Karpas-422 (cell line): ENCODE data around the gene MARF1. TPM values are rescaled to one million over a fixed set of nuclear protein-coding genes. Genes with fewer than 3 reads are reported as not detected.
A peak's percentile ranks its signal among the peaks of the same experiment; 100 is the strongest.

Experiments used
- DNase-seq: peaks from one replicate; pipeline ENCODE4 v3.0.0-alpha.2; 2015
- H2AFZ ChIP-seq: fragments of 200-600 bp; sonication (generic); 2 replicates; pipeline ENCODE4 v1.6.1; 2014; ENCODE audit warnings: antibody characterized with exemption, low read length, mixed read lengths
- H3K27ac ChIP-seq: fragments of 200-600 bp; sonication (generic); 2 replicates; pipeline ENCODE4 v1.5.1; 2014; ENCODE audit warnings: mild to moderate bottlenecking, low read length, moderate library complexity
- H3K27me3 ChIP-seq: fragments of 200-600 bp; sonication (generic); 2 replicates; pipeline ENCODE4 v1.6.1; 2014; ENCODE audit warnings: low read length, mixed read lengths
- H3K36me3 ChIP-seq: fragments of 200-600 bp; sonication (generic); 2 replicates; pipeline ENCODE4 v1.6.1; 2014; ENCODE audit warnings: low read length, mixed read lengths; ENCODE audit not compliant: insufficient read depth
- H3K4me1 ChIP-seq: fragments of 200-600 bp; sonication (generic); 2 replicates; pipeline ENCODE4 v1.6.1; 2014; ENCODE audit warnings: mild to moderate bottlenecking, low read length, mixed read lengths
- H3K4me2 ChIP-seq: fragments of 200-600 bp; sonication (generic); 2 replicates; pipeline ENCODE4 v1.6.1; 2014; ENCODE audit warnings: low read length, low read depth, mild to moderate bottlenecking; ENCODE audit not compliant: poor library complexity, severe bottlenecking
- H3K4me3 ChIP-seq: fragments of 200-600 bp; sonication (generic); 2 replicates; pipeline ENCODE4 v1.5.1; 2014; ENCODE audit warnings: mild to moderate bottlenecking, antibody characterized with exemption, low read length, mixed read lengths
- H3K79me2 ChIP-seq: fragments of 200-600 bp; sonication (generic); 2 replicates; pipeline ENCODE4 v1.6.1; 2014; ENCODE audit warnings: mild to moderate bottlenecking, low read length, mixed read lengths
- H3K9ac ChIP-seq: fragments of 200-600 bp; sonication (generic); 2 replicates; pipeline ENCODE4 v1.6.0; 2014; ENCODE audit warnings: low read length
- H3K9me2 ChIP-seq: fragments of 200-600 bp; sonication (generic), shearing (Covaris generic); replicated peaks from 2 replicates; pipeline ENCODE4 v1.6.0; 2014; ENCODE audit warnings: mild to moderate bottlenecking, low read length, moderate library complexity; ENCODE audit not compliant: insufficient read depth
- H3K9me3 ChIP-seq: fragments of 300-700, 200-600 bp; sonication (generic); 2 replicates; pipeline ENCODE4 v1.6.1; 2014; ENCODE audit warnings: low read length, mixed read lengths
- H4K20me1 ChIP-seq: fragments of 200-600 bp; sonication (generic); 2 replicates; pipeline ENCODE4 v1.6.1; 2014; ENCODE audit warnings: mild to moderate bottlenecking, antibody characterized with exemption, low read length, low read depth; ENCODE audit not compliant: insufficient read depth
- total RNA-seq: library from RNA; depleted of rRNA; stranded (reverse); fragments of >200 nt; shearing (Covaris generic); gene quantifications from 2 replicates; pipeline ENCODE4 v1.2.3, GENCODE V29; 2014; ENCODE audit warnings: low replicate concordance

The MARF1 gene
- total RNA-seq, 1 experiment from 2014 or later: 73.1 TPM

GRCh38 chr16:15597822-15598647 lies 44.9 kb downstream of the MARF1 start:
- no peak overlapping the region for H3K4me3 ChIP-seq
- no peak overlapping the region for H3K9ac ChIP-seq
- no peak overlapping the region for H3K27ac ChIP-seq
- no peaks in the 10 kb centered on the region for H4K20me1 ChIP-seq
- H3K9me2 ChIP-seq: no peaks in the 10 kb centered on the region
- H3K79me2 ChIP-seq: no peaks in the 10 kb centered on the region
- no peak for DNase-seq
- H3K9me3 ChIP-seq: no peaks in the 10 kb centered on the region
- H3K27me3 ChIP-seq: no peaks in the 10 kb centered on the region
- H2AFZ ChIP-seq: no peak overlapping the region
- H3K4me2 ChIP-seq: no peak overlapping the region
- H3K36me3 ChIP-seq: peaks cover 18% of the 10 kb centered on the region; the same call in 1 of the 2 replicates
- H3K4me1 ChIP-seq: peaks cover 3% of the 10 kb centered on the region

- Histone ChIP-seq H3K79me2 (no peaks in the 10 kb centered on the region), H3K9me3 (no peaks in the 10 kb centered on the region), H3K4me1 (peaks cover 11% of the 10 kb centered on the region), H3K4me2 (no peak overlapping the region), H3K9ac (no peak overlapping the region), H2AFZ (no peak overlapping the region), H3K9me2 (no peaks in the 10 kb centered on the region), H3K36me3 (peaks cover 15% of the 10 kb centered on the region; the same call in 1 of the 2 replicates), H4K20me1 (no peaks in the 10 kb centered on the region), H3K27ac (no peak overlapping the region), H3K4me3 (no peak overlapping the region), H3K27me3 (no peaks in the 10 kb centered on the region)
- DNase-seq: no peak
Measured at GRCh38 chr16:15597135-15597534, 45.8 kb downstream of the MARF1 start.

GRCh38 chr16:15594711-15595320 lies 48.1 kb downstream of the MARF1 start:
- H3K4me3 ChIP-seq: no peak overlapping the region
- H3K36me3 ChIP-seq: peaks cover 13% of the 10 kb centered on the region; the same call in 1 of the 2 replicates
- H3K9me2 ChIP-seq: no peaks in the 10 kb centered on the region
- H3K4me1 ChIP-seq: peaks cover 29% of the 10 kb centered on the region
- no peak for DNase-seq
- H3K9ac ChIP-seq: no peak overlapping the region
- peak overlapping the region; percentile 17; the same call in 1 of the 2 replicates for H3K27ac ChIP-seq
- H3K4me2 ChIP-seq: no peak overlapping the region
- no peak overlapping the region for H2AFZ ChIP-seq
- H3K27me3 ChIP-seq: no peaks in the 10 kb centered on the region
- H3K79me2 ChIP-seq: no peaks in the 10 kb centered on the region
- no peaks in the 10 kb centered on the region for H4K20me1 ChIP-seq
- H3K9me3 ChIP-seq: no peaks in the 10 kb centered on the region

GRCh38 chr16:15593235-15593634 lies 49.7 kb downstream of the MARF1 start:
- H3K9me3 ChIP-seq: no peaks in the 10 kb centered on the region
- H3K9ac ChIP-seq: no peak overlapping the region
- no peak overlapping the region for H3K4me2 ChIP-seq
- no peaks in the 10 kb centered on the region for H3K79me2 ChIP-seq
- H3K27ac ChIP-seq: peak overlapping the region; percentile 94
- H3K4me1 ChIP-seq: peaks cover 29% of the 10 kb centered on the region
- H3K27me3 ChIP-seq: no peaks in the 10 kb centered on the region
- H3K4me3 ChIP-seq: no peak overlapping the region
- peaks cover 13% of the 10 kb centered on the region for H3K36me3 ChIP-seq
- no peak for DNase-seq
- H2AFZ ChIP-seq: no peak overlapping the region
- H3K9me2 ChIP-seq: no peaks in the 10 kb centered on the region
- H4K20me1 ChIP-seq: no peaks in the 10 kb centered on the region

- H3K27me3 ChIP-seq: no peaks in the 10 kb centered on the region
- no peaks in the 10 kb centered on the region for H3K79me2 ChIP-seq
- DNase-seq: peak; percentile 61
- peak overlapping the region; percentile 57; the same call in 1 of the 2 replicates for H3K9ac ChIP-seq
- no peaks in the 10 kb centered on the region for H4K20me1 ChIP-seq
- H3K9me2 ChIP-seq: no peaks in the 10 kb centered on the region
- no peak overlapping the region for H3K4me2 ChIP-seq
- H3K4me3 ChIP-seq: no peak overlapping the region
- H2AFZ ChIP-seq: no peak overlapping the region
- H3K4me1 ChIP-seq: peaks cover 29% of the 10 kb centered on the region
- H3K9me3 ChIP-seq: no peaks in the 10 kb centered on the region; the same call in 1 of the 2 replicates
- peak overlapping the region; percentile 94 for H3K27ac ChIP-seq
- H3K36me3 ChIP-seq: peaks cover 22% of the 10 kb centered on the region
Measured at GRCh38 chr16:15592324-15592723, 50.6 kb downstream of the MARF1 start.

- DNase-seq: no peak
- Histone ChIP-seq H3K27me3 (no peaks in the 10 kb centered on the region), H4K20me1 (no peaks in the 10 kb centered on the region), H3K4me3 (no peak overlapping the region), H3K27ac (no peak overlapping the region), H3K9me3 (peaks cover 6% of the 10 kb centered on the region; the same call in 1 of the 2 replicates), H3K4me1 (peaks cover 19% of the 10 kb centered on the region), H2AFZ (no peak overlapping the region), H3K36me3 (peaks cover 13% of the 10 kb centered on the region; the same call in 1 of the 2 replicates), H3K9me2 (no peaks in the 10 kb centered on the region), H3K4me2 (no peak overlapping the region), H3K9ac (no peak overlapping the region), H3K79me2 (no peaks in the 10 kb centered on the region)
Measured at GRCh38 chr16:15587152-15587825, 55.7 kb downstream of the MARF1 start.

- no peaks in the 10 kb centered on the region for H3K27me3 ChIP-seq
- H3K36me3 ChIP-seq: peaks cover 13% of the 10 kb centered on the region; the same call in 1 of the 2 replicates
- H3K79me2 ChIP-seq: no peaks in the 10 kb centered on the region
- H2AFZ ChIP-seq: no peak overlapping the region
- H3K4me3 ChIP-seq: no peak overlapping the region
- H3K9me3 ChIP-seq: peaks cover 6% of the 10 kb centered on the region; the same call in 1 of the 2 replicates
- H4K20me1 ChIP-seq: no peaks in the 10 kb centered on the region
- no peak overlapping the region for H3K9ac ChIP-seq
- H3K4me1 ChIP-seq: peaks cover 15% of the 10 kb centered on the region
- H3K4me2 ChIP-seq: no peak overlapping the region
- no peaks in the 10 kb centered on the region for H3K9me2 ChIP-seq
- DNase-seq: no peak
- no peak overlapping the region for H3K27ac ChIP-seq
Measured at GRCh38 chr16:15586716-15587115, 56.2 kb downstream of the MARF1 start.

- Histone ChIP-seq H4K20me1 (no peaks in the 10 kb centered on the region), H3K9me2 (no peaks in the 10 kb centered on the region), H3K27me3 (no peaks in the 10 kb centered on the region), H3K79me2 (no peaks in the 10 kb centered on the region), H3K27ac (no peak overlapping the region), H3K36me3 (peaks cover 13% of the 10 kb centered on the region; the same call in 1 of the 2 replicates), H3K9me3 (peaks cover 6% of the 10 kb centered on the region; the same call in 1 of the 2 replicates), H3K4me3 (no peak overlapping the region), H3K4me2 (no peak overlapping the region), H3K4me1 (peaks cover 7% of the 10 kb centered on the region), H3K9ac (no peak overlapping the region), H2AFZ (no peak overlapping the region)
- DNase-seq: no peak
Measured at GRCh38 chr16:15585956-15586355, 57.0 kb downstream of the MARF1 start.
